ENCODE measurements around the gene CAPZB.

CAPZB gene

GRCh38 chr1:19377812-19378718 is 107.3 kb downstream of the CAPZB start:
- H3K27ac ChIP-seq (ENCODE audit: insufficient read depth, low read length, poor library complexity, severe bottlenecking): no peak overlapping the region
- no peak for DNase-seq
- H3K36me3 ChIP-seq (ENCODE audit: control insufficient read depth, insufficient read depth, low read length): peaks cover 79% of the 10 kb centered on the region
- no peaks in the 10 kb centered on the region for H3K27me3 ChIP-seq (replicated peaks; ENCODE audit: control insufficient read depth, insufficient read depth, low read length, poor library complexity, severe bottlenecking)
- no peak overlapping the region for H3K4me3 ChIP-seq (ENCODE audit: insufficient read depth, low read depth, low read length, poor library complexity, severe bottlenecking)
- no peaks in the 10 kb centered on the region for H3K9me3 ChIP-seq (ENCODE audit: control insufficient read depth, low read length)
- no peaks in the 10 kb centered on the region for H3K4me1 ChIP-seq (ENCODE audit: control insufficient read depth, insufficient read depth, low read length, poor library complexity, severe bottlenecking)

GRCh38 chr1:19376428-19377372 is 108.6 kb downstream of the CAPZB start:
- DNase-seq: no peak
- H3K9me3 ChIP-seq (ENCODE audit: control insufficient read depth, low read length): no peaks in the 10 kb centered on the region
- no peak overlapping the region for H3K4me3 ChIP-seq (ENCODE audit: insufficient read depth, low read depth, low read length, poor library complexity, severe bottlenecking)
- H3K27me3 ChIP-seq (replicated peaks; ENCODE audit: control insufficient read depth, insufficient read depth, low read length, poor library complexity, severe bottlenecking): no peaks in the 10 kb centered on the region
- H3K27ac ChIP-seq (ENCODE audit: insufficient read depth, low read length, poor library complexity, severe bottlenecking): no peak overlapping the region
- H3K4me1 ChIP-seq (ENCODE audit: control insufficient read depth, insufficient read depth, low read length, poor library complexity, severe bottlenecking): no peaks in the 10 kb centered on the region
- peaks cover 76% of the 10 kb centered on the region for H3K36me3 ChIP-seq (ENCODE audit: control insufficient read depth, insufficient read depth, low read length)

- H3K27me3 ChIP-seq (replicated peaks; ENCODE audit: control insufficient read depth, insufficient read depth, low read length, poor library complexity, severe bottlenecking): no peaks in the 10 kb centered on the region
- no peak overlapping the region for H3K4me3 ChIP-seq (ENCODE audit: insufficient read depth, low read depth, low read length, poor library complexity, severe bottlenecking)
- H3K27ac ChIP-seq (ENCODE audit: insufficient read depth, low read length, poor library complexity, severe bottlenecking): no peak overlapping the region
- no peaks in the 10 kb centered on the region for H3K9me3 ChIP-seq (ENCODE audit: control insufficient read depth, low read length)
- H3K36me3 ChIP-seq (ENCODE audit: control insufficient read depth, insufficient read depth, low read length): peaks cover 72% of the 10 kb centered on the region
- no peak for DNase-seq
- H3K4me1 ChIP-seq (ENCODE audit: control insufficient read depth, insufficient read depth, low read length, poor library complexity, severe bottlenecking): no peaks in the 10 kb centered on the region
These were observed 109.5 kb downstream of the CAPZB start for GRCh38 chr1:19375631-19376400.

GRCh38 chr1:19374926-19375325 is 110.4 kb downstream of the CAPZB start:
- Histone ChIP-seq H3K27me3 (replicated peaks; ENCODE audit: control insufficient read depth, insufficient read depth, low read length, poor library complexity, severe bottlenecking) (no peaks in the 10 kb centered on the region), H3K4me1 (ENCODE audit: control insufficient read depth, insufficient read depth, low read length, poor library complexity, severe bottlenecking) (no peaks in the 10 kb centered on the region), H3K27ac (ENCODE audit: insufficient read depth, low read length, poor library complexity, severe bottlenecking) (no peak overlapping the region), H3K36me3 (ENCODE audit: control insufficient read depth, insufficient read depth, low read length) (peaks cover 66% of the 10 kb centered on the region), H3K4me3 (ENCODE audit: insufficient read depth, low read depth, low read length, poor library complexity, severe bottlenecking) (no peak overlapping the region), H3K9me3 (ENCODE audit: control insufficient read depth, low read length) (no peaks in the 10 kb centered on the region)
- no peak for DNase-seq

DNA sequence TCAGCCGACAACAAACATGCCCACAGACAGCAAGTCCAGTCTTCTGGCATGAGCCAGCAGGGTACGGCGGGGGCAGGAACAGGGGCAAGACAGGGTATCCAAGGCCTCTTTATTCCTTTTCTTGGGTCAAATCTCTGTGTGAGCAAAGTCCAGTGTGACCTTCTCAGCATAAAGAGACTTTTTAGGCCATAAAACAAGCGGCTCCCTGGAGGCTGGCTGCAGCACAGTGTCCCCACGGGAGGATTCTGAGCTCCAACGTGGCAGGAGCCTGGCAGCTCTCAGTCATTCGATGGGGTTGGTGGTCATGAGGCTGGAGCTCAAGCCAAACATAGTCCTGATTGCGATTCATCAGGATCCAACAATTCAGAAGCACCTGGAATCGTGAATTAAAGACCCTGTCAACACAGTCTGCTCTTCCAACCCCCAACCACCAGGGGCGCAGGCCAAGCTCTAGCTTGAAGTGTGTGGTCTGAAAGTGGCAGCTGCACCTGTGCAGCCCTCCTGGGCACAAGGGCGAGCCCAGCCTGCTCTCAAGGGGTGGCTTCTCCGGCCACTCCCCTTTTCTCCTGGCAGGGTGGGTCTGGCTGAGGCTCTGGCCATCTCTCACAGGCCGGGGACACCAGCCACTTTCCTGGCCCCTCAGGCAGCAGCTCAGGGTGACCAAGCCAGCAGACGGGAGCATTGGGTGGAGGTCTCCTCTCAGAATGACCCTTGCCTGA is 111.1 kb downstream of the CAPZB start:
- no peak for DNase-seq
- peaks cover 65% of the 10 kb centered on the region for H3K36me3 ChIP-seq (ENCODE audit: control insufficient read depth, insufficient read depth, low read length)
- H3K4me1 ChIP-seq (ENCODE audit: control insufficient read depth, insufficient read depth, low read length, poor library complexity, severe bottlenecking): no peaks in the 10 kb centered on the region
- H3K27ac ChIP-seq (ENCODE audit: insufficient read depth, low read length, poor library complexity, severe bottlenecking): no peak overlapping the region
- H3K4me3 ChIP-seq (ENCODE audit: insufficient read depth, low read depth, low read length, poor library complexity, severe bottlenecking): no peak overlapping the region
- H3K27me3 ChIP-seq (replicated peaks; ENCODE audit: control insufficient read depth, insufficient read depth, low read length, poor library complexity, severe bottlenecking): no peaks in the 10 kb centered on the region
- H3K9me3 ChIP-seq (ENCODE audit: control insufficient read depth, low read length): no peaks in the 10 kb centered on the region

DNA sequence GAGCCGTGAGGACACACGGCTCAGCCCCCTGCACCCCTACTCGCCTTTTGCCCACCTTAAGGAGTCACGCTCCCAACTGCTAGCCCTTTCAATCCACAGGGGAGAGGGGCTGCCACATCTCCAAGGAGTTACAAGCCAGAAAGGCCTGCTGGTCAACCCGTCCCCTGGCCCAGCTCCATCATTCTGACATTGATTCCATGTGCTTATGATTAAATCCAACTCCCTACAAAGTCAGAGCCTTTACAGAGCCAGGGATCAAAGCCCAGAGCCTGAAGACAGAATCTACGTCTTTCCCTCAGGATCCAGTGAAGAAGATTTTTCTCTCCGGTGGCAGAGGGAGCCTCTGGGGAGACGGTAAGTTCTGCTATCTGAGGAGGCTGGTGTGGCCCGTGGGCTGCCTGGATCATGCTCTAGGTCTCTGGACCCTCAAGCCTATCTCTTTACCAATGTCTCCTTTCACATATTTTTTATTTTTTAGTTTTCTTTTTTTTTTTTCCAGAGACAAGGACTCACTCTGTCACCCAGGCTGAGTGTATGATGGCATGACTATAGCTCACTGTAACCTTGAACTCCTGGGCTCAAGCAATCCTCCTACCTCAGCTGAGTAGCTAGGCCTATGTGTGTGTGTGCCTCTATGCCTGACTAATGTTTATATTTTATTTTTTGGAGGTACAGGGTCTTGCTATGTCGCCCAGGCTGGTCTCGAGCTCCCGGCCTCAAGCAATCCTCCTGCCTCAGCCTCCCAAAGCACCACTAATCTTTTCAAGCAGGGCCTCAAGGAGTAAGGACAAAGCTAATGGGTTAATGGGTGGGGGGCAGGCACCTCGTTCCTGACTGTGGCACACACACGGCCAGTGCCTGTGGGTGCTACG is 111.9 kb downstream of the CAPZB start:
- no peaks in the 10 kb centered on the region for H3K4me1 ChIP-seq (ENCODE audit: control insufficient read depth, insufficient read depth, low read length, poor library complexity, severe bottlenecking)
- no peaks in the 10 kb centered on the region for H3K27me3 ChIP-seq (replicated peaks; ENCODE audit: control insufficient read depth, insufficient read depth, low read length, poor library complexity, severe bottlenecking)
- peaks cover 60% of the 10 kb centered on the region for H3K36me3 ChIP-seq (ENCODE audit: control insufficient read depth, insufficient read depth, low read length)
- no peaks in the 10 kb centered on the region for H3K9me3 ChIP-seq (ENCODE audit: control insufficient read depth, low read length)
- no peak overlapping the region for H3K4me3 ChIP-seq (ENCODE audit: insufficient read depth, low read depth, low read length, poor library complexity, severe bottlenecking)
- DNase-seq: no peak
- no peak overlapping the region for H3K27ac ChIP-seq (ENCODE audit: insufficient read depth, low read length, poor library complexity, severe bottlenecking)

- DNase-seq: no peak
- H3K27ac ChIP-seq (ENCODE audit: insufficient read depth, low read length, poor library complexity, severe bottlenecking): no peak overlapping the region
- H3K27me3 ChIP-seq (replicated peaks; ENCODE audit: control insufficient read depth, insufficient read depth, low read length, poor library complexity, severe bottlenecking): no peaks in the 10 kb centered on the region
- no peak overlapping the region for H3K4me3 ChIP-seq (ENCODE audit: insufficient read depth, low read depth, low read length, poor library complexity, severe bottlenecking)
- peaks cover 60% of the 10 kb centered on the region for H3K36me3 ChIP-seq (ENCODE audit: control insufficient read depth, insufficient read depth, low read length)
- no peaks in the 10 kb centered on the region for H3K9me3 ChIP-seq (ENCODE audit: control insufficient read depth, low read length)
- H3K4me1 ChIP-seq (ENCODE audit: control insufficient read depth, insufficient read depth, low read length, poor library complexity, severe bottlenecking): no peaks in the 10 kb centered on the region
These were observed 112.7 kb downstream of the CAPZB start for GRCh38 chr1:19372602-19373001.

DNA sequence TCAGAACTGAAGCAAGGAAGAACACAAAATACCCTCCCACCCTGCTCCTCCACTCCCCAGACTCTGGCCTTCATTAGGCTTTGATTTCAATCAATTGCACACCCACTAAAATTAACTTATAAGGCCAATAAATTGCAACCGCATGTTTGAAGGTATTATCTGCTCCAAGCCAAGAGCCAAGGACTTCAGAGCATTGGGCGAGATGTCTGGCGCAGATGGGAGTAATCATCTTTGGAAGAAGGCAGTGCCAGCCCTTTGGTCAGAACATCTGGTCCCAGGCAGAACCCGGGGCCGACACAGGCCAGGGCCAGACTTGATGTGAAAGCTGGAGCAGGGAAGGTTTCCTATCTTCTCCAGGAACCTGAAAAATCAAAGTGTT is 113.2 kb downstream of the CAPZB start:
- Histone ChIP-seq H3K27ac (ENCODE audit: insufficient read depth, low read length, poor library complexity, severe bottlenecking) (no peak overlapping the region), H3K4me1 (ENCODE audit: control insufficient read depth, insufficient read depth, low read length, poor library complexity, severe bottlenecking) (no peaks in the 10 kb centered on the region), H3K9me3 (ENCODE audit: control insufficient read depth, low read length) (no peaks in the 10 kb centered on the region), H3K36me3 (ENCODE audit: control insufficient read depth, insufficient read depth, low read length) (peaks cover 59% of the 10 kb centered on the region), H3K27me3 (replicated peaks; ENCODE audit: control insufficient read depth, insufficient read depth, low read length, poor library complexity, severe bottlenecking) (no peaks in the 10 kb centered on the region), H3K4me3 (ENCODE audit: insufficient read depth, low read depth, low read length, poor library complexity, severe bottlenecking) (no peak overlapping the region)
- no peak for DNase-seq

Measured in effector memory CD4-positive, alpha-beta T cell (primary cell).